Brain microvascular endothelial cell (primary cell): ENCODE results near the gene LSAMP.
A peak's percentile ranks its signal among the peaks of the same experiment; 100 is the strongest.

Source experiments
- DNase-seq: peaks from one replicate; pipeline ENCODE4 v3.0.0-alpha.2; 2020
- H3K27ac ChIP-seq: fragments of 250-450 bp; sonication (Bioruptor Pico); 2 replicates; pipeline ENCODE4 v1.5.1; 2020; ENCODE audit warnings: mild to moderate bottlenecking, moderate library complexity
- H3K27me3 ChIP-seq: fragments of 250-450 bp; sonication (Bioruptor Pico); replicated peaks from 2 replicates; pipeline ENCODE4 v1.5.1; 2020; ENCODE audit warnings: mild to moderate bottlenecking
- H3K36me3 ChIP-seq: fragments of 250-450 bp; sonication (Bioruptor Pico); replicated peaks from 2 replicates; pipeline ENCODE4 v1.5.1; 2020; ENCODE audit warnings: mild to moderate bottlenecking
- H3K4me3 ChIP-seq: 2 replicates; pipeline ENCODE4 v1.5.1; 2011; ENCODE audit warnings: low read depth, mild to moderate bottlenecking, control low read depth, low read length, moderate library complexity
- CTCF ChIP-seq: IDR thresholded peaks from 2 replicates; pipeline ENCODE4 v1.5.1; 2011; ENCODE audit warnings: low read depth, mild to moderate bottlenecking, moderate library complexity, low read length, control low read depth, inconsistent platforms; ENCODE audit errors: missing control alignments
- in situ Hi-C: cut with HindIII; loops from 2 replicates; pipeline ENCODE4 v1.10.0; 2017; ENCODE audit warnings: low sequenced_read_pairs, low pct_ligation_motif_present

Gene LSAMP

DNA sequence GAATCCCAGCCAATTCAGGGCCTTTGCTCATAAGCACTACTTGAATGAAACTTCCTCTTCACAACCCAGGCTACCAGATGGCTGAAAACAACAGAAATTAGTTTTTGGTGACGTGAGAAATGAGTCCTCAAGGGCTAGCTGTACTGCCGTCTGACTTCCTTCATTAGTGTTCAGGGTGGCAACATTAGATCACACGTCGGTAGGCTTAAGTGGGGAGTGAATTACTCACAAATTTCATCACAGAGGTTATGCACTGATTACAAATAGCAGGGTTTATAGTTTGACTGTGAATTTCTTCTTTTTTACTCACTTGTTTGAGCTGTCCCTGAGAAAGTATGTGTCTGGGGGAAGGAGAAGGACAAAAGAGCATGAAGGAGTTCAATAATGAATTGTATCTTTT, 424.8 kb downstream of the LSAMP start:
- in situ Hi-C loops, result no loop called here
- Histone ChIP-seq H3K27me3 (no peaks in the 10 kb centered on the region), H3K27ac (no peak overlapping the region), H3K36me3 (no peaks in the 10 kb centered on the region), H3K4me3 (no peak overlapping the region)
- no peak for TF ChIP-seq CTCF
- DNase-seq, result no peak

DNA sequence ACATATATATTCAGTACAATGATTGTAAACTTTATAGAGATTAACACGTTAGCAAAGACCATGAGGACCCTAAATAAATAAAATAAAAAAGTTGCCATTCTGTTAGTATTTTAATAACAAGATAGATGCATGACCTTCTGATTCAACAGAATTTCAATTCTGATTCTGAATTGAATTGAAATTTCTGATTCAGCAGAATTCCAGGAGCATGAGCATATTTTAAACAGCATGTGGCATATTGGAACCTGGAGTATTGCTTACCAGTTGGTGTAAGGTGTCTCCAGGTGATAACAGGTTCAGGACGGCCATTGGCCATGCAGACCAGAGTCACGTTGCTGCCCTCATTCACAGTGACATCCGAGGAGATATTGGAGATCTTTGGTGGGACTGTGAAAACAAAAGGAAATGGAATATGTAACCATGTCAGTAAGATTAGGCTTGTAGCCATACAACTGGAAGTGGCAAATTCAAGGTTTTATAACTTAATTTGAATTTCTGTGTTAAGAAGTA, 426.0 kb downstream of the LSAMP start:
- H3K27ac ChIP-seq, result no peak overlapping the region
- no peaks in the 10 kb centered on the region for H3K27me3 ChIP-seq
- H3K4me3 ChIP-seq, result no peak overlapping the region
- TF ChIP-seq CTCF, result no peak
- DNase-seq, result no peak
- in situ Hi-C loops, result no loop called here
- H3K36me3 ChIP-seq, result no peaks in the 10 kb centered on the region

GRCh38 chr3:116018646-116019045, 426.6 kb downstream of the LSAMP start:
- Histone ChIP-seq H3K4me3 (no peak overlapping the region), H3K27ac (no peak overlapping the region), H3K36me3 (no peaks in the 10 kb centered on the region), H3K27me3 (no peaks in the 10 kb centered on the region)
- no peak for TF ChIP-seq CTCF
- in situ Hi-C loops, result no loop called here
- DNase-seq, result no peak

DNA sequence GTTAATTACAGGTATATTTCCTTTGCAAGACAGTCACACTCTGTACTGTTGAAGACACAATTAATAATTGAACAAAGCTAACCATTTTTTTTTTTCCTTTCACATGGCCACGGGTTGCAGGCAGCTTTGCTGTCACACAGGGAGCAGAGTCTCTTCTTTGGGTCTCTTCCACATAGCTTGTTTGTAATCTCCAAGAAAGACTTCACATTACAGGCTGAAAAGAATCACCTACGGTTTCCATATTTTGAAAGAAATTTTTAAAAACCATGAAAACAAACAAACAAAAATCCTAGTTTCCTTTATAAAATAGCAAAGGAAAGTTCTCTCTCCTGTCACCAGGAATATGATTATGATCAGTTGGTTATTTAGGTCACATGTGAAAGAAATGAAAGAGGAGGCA, 429.4 kb downstream of the LSAMP start:
- Histone ChIP-seq H3K4me3 (no peak overlapping the region), H3K36me3 (no peaks in the 10 kb centered on the region), H3K27me3 (no peaks in the 10 kb centered on the region), H3K27ac (no peak overlapping the region)
- no peak for TF ChIP-seq CTCF
- no peak for DNase-seq
- in situ Hi-C loops, result no loop called here

- in situ Hi-C loops, result no loop called here
- Histone ChIP-seq H3K27me3 (no peaks in the 10 kb centered on the region), H3K4me3 (no peak overlapping the region), H3K36me3 (no peaks in the 10 kb centered on the region), H3K27ac (no peak overlapping the region)
- no peak for DNase-seq
- no peak for TF ChIP-seq CTCF
These were observed 438.3 kb downstream of the LSAMP start for GRCh38 chr3:116007000-116007399.

GRCh38 chr3:116005404-116005803, 439.9 kb downstream of the LSAMP start:
- no peak overlapping the region for H3K4me3 ChIP-seq
- peak; percentile 98 for DNase-seq
- in situ Hi-C loops, result no loop called here
- H3K27me3 ChIP-seq, result no peaks in the 10 kb centered on the region
- H3K36me3 ChIP-seq, result no peaks in the 10 kb centered on the region
- TF ChIP-seq CTCF, result no peak
- peak overlapping the region; percentile 88 for H3K27ac ChIP-seq
